Spleen (tissue), 7 donors: ENCODE data around the gene NAXE.

ENCODE experiments used
- POLR2AphosphoS5 ChIP-seq, 3 donors: sonication (generic); formaldehyde crosslinking; IDR thresholded peaks; one replicate each; pipeline ENCODE4 v1.5.1; 2017; ENCODE audit warnings: antibody characterized with exemption in 3 of 3
- TF ChIP-seq, protein P1 (sequence below), 11 experiments: fragments of 200-600 bp in 7 of 11; fragments of 450-650 bp in 4 of 11; sonication (generic) in 4 of 11; IDR thresholded peaks in 8 of 11; conservative IDR thresholded peaks in 3 of 11; 1 replicate in 7 of 11; 2 replicates in 4 of 11; pipeline versions ENCODE4 v1.4.0 to v1.8.0; 2016 to 2021; ENCODE audit warnings: antibody characterized with exemption in 11 of 11, inconsistent platforms in 4 of 11, mild to moderate bottlenecking in 1 of 11
- donor health status: DM: no; HTN: no; CAD: no; lungs with moderate emphysema.
- donor health status: DM: no; HTN: no; CAD: no.
- donor health status: DM: no; HTN: no; CAD: no.

DNA sequence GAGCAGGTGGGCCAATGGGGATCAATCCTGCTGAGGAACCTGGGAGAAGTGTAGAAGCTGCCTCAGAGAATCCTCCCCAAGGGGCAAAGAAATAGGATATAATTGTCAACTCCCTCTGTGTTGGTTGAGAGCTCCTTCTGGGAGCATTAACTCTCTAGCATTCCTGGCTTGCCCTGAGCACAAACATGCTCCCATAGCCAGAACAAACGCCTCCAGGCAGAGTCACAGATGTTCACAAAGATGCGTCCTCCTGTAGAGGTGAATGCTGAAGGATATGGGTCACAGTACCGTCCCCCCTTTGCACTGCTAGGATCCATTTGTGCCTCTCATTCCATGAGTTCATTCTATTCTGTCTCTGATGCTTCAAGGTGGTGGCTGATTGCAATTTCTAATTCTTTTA is 40.8 kb downstream of the NAXE start:
- TF ChIP-seq POLR2AphosphoS5 (IDR thresholded peaks at IDR 0.05) = no peak
- TF ChIP-seq, protein P1, sequence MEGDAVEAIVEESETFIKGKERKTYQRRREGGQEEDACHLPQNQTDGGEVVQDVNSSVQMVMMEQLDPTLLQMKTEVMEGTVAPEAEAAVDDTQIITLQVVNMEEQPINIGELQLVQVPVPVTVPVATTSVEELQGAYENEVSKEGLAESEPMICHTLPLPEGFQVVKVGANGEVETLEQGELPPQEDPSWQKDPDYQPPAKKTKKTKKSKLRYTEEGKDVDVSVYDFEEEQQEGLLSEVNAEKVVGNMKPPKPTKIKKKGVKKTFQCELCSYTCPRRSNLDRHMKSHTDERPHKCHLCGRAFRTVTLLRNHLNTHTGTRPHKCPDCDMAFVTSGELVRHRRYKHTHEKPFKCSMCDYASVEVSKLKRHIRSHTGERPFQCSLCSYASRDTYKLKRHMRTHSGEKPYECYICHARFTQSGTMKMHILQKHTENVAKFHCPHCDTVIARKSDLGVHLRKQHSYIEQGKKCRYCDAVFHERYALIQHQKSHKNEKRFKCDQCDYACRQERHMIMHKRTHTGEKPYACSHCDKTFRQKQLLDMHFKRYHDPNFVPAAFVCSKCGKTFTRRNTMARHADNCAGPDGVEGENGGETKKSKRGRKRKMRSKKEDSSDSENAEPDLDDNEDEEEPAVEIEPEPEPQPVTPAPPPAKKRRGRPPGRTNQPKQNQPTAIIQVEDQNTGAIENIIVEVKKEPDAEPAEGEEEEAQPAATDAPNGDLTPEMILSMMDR (IDR thresholded peaks at IDR 0.05 in 8 of 11, conservative IDR thresholded peaks at IDR 0.05 in 3 of 11) = no peak
